ENCODE measurements around the gene CCDC141. TPM values are rescaled to one million over a fixed set of nuclear protein-coding genes. Genes with fewer than 3 reads are reported as not detected.

The CCDC141 gene
- total RNA-seq, 4 donors from 2014 or later = 1.1 to 11.6 (median 5.0) TPM

DNA sequence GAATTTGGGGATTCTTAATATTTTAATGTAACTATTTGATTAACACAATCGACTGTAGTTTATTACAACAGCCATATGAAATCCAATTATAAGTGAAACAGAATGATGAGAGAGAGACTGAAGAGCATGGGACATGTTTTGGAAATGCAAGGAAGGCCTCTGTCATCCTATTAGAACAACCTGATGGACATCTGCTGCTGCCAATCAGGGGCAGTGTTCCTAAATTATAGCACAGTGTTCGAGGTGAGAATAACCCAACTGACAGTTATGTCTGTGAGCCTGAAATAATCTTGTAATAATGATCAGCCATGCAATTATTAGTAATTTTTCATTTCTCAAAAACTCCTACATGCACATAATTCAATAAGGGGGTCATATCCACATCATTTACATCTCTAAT is 73.6 kb downstream of the CCDC141 start:
- no peaks in the 10 kb centered on the region for H3K36me3 ChIP-seq
- no peaks in the 10 kb centered on the region for H3K4me1 ChIP-seq
- H3K27ac ChIP-seq = no peak overlapping the region
- TF ChIP-seq, protein P1, sequence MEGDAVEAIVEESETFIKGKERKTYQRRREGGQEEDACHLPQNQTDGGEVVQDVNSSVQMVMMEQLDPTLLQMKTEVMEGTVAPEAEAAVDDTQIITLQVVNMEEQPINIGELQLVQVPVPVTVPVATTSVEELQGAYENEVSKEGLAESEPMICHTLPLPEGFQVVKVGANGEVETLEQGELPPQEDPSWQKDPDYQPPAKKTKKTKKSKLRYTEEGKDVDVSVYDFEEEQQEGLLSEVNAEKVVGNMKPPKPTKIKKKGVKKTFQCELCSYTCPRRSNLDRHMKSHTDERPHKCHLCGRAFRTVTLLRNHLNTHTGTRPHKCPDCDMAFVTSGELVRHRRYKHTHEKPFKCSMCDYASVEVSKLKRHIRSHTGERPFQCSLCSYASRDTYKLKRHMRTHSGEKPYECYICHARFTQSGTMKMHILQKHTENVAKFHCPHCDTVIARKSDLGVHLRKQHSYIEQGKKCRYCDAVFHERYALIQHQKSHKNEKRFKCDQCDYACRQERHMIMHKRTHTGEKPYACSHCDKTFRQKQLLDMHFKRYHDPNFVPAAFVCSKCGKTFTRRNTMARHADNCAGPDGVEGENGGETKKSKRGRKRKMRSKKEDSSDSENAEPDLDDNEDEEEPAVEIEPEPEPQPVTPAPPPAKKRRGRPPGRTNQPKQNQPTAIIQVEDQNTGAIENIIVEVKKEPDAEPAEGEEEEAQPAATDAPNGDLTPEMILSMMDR (IDR thresholded peaks at IDR 0.05) = no peak
- TF ChIP-seq POLR2A (IDR thresholded peaks at IDR 0.05) = no peak
- H3K4me3 ChIP-seq = no peak overlapping the region
- no peak for DNase-seq
- H3K27me3 ChIP-seq = no peaks in the 10 kb centered on the region
- H3K9me3 ChIP-seq = no peaks in the 10 kb centered on the region

GRCh38 chr2:178962805-178963433 is 87.0 kb downstream of the CCDC141 start:
- Histone ChIP-seq H3K27ac (no peak overlapping the region), H3K27me3 (no peaks in the 10 kb centered on the region), H3K9me3 (no peaks in the 10 kb centered on the region), H3K36me3 (no peaks in the 10 kb centered on the region), H3K4me1 (no peaks in the 10 kb centered on the region), H3K4me3 (no peak overlapping the region)
- TF ChIP-seq, protein P1 (IDR thresholded peaks at IDR 0.05) = no peak
- no peak for TF ChIP-seq POLR2A (IDR thresholded peaks at IDR 0.05)
- no peak for DNase-seq

- Histone ChIP-seq H3K9me3 (no peaks in the 10 kb centered on the region), H3K4me3 (no peak overlapping the region), H3K27me3 (no peaks in the 10 kb centered on the region), H3K36me3 (no peaks in the 10 kb centered on the region), H3K4me1 (no peaks in the 10 kb centered on the region), H3K27ac (no peak overlapping the region)
- DNase-seq = no peak
- TF ChIP-seq, protein P1 (IDR thresholded peaks at IDR 0.05) = no peak
- TF ChIP-seq POLR2A (IDR thresholded peaks at IDR 0.05) = no peak
Observed at GRCh38 chr2:178962152-178962551, 87.8 kb downstream of the CCDC141 start.

- no peaks in the 10 kb centered on the region for H3K9me3 ChIP-seq
- TF ChIP-seq, protein P1 (IDR thresholded peaks at IDR 0.05) = no peak
- TF ChIP-seq POLR2A (IDR thresholded peaks at IDR 0.05) = no peak
- H3K27ac ChIP-seq = no peak overlapping the region
- H3K4me1 ChIP-seq = no peaks in the 10 kb centered on the region
- H3K36me3 ChIP-seq = no peaks in the 10 kb centered on the region
- H3K27me3 ChIP-seq = no peaks in the 10 kb centered on the region
- H3K4me3 ChIP-seq = no peak overlapping the region
- no peak for DNase-seq
Observed at GRCh38 chr2:178954049-178954448, 95.9 kb downstream of the CCDC141 start.

DNA sequence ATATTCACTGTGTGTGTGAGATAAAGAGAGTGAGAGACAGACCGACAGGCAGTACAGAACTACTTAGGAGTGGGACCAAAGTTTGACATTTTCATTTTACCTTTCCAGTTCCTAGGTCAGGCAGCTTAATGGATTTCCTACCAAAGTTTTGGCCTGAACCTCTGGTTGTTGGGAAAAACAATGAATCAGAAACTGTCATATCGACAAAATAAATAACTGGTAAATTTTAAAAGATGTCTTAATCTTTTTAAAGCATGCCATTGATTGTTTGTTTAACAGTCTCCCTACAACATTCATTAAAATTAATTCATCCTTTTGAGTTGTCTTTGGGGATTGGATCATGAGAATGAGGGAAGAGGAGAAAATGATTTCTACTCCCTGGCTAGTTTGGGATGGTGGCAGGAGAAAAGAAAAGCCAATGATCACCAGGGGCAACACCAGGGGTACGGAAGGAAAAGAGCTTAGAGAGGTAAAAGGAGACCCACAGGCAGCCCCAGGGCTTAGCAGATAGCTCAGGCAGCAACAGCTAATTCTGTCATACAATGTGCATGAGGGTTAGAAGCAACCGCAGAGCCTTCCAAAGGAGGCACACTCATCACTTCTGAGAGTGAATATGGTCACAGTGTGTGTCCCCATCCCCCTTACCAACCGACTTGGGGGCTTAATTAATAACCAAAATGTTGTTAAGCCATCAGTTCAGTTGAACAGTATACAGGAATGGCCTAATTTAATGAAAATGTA is 98.5 kb downstream of the CCDC141 start:
- no peak for DNase-seq
- Histone ChIP-seq H3K9me3 (no peaks in the 10 kb centered on the region), H3K27ac (no peak overlapping the region), H3K36me3 (no peaks in the 10 kb centered on the region), H3K4me3 (no peak overlapping the region), H3K4me1 (no peaks in the 10 kb centered on the region), H3K27me3 (no peaks in the 10 kb centered on the region)
- TF ChIP-seq, protein P1 (IDR thresholded peaks at IDR 0.05) = no peak
- no peak for TF ChIP-seq POLR2A (IDR thresholded peaks at IDR 0.05)

Measured in Peyer's patch (tissue), 4 donors.